ENCODE measurements around the gene FADS3.

DNA sequence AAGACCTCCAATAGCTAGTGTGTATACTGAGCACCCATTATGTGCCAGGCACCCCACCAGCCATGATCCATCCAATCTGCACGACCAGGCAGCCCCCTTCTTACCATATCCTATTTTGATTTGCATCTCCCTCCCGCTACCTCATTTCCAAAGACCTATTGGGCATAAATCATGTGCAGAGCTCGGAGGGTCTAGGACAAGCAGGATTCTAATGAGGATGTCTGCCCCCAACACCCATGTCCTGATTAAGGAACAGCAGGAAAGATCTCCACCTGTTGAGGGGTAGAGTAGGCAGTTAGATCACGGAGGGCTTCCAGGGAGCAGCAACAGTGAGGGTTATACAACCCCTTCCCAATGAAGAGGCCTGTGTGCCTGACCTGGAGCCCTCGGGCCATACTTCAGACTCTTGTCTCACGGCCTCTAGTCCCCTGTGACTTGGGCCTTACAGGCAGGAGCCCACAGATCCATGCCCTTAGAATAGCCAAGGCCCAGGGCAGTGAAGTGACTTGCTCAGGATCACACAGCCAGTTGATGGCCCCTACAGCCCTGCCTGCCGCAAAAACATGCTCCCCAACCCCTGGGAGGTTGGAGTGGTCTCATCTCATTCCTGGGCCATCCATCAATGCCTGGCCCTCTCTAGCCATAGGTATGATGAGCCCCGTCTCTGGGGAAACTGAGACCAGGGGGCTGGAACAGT lies 22.5 kb upstream of the FADS3 start:
- TF ChIP-seq ZFP3 (CRISPR knock-in tag; IDR thresholded peaks at IDR 0.05) (no peak), RARB (CRISPR knock-in tag; IDR thresholded peaks at IDR 0.05) (no peak), TSHZ2 (CRISPR knock-in tag; IDR thresholded peaks at IDR 0.05) (no peak), TOX (CRISPR knock-in tag; IDR thresholded peaks at IDR 0.05; ENCODE audit: borderline replicate concordance) (no peak), ZNF8 (CRISPR knock-in tag; IDR thresholded peaks at IDR 0.05) (no peak), CSDC2 (CRISPR knock-in tag; IDR thresholded peaks at IDR 0.05) (no peak), BACH2 (CRISPR knock-in tag; IDR thresholded peaks at IDR 0.05; ENCODE audit: borderline replicate concordance) (no peak), ZNF565 (CRISPR knock-in tag; conservative IDR thresholded peaks at IDR 0.05; ENCODE audit: low read depth) (no peak), PPARA (CRISPR knock-in tag; IDR thresholded peaks at IDR 0.05; ENCODE audit: borderline replicate concordance) (no peak), ESRRG (CRISPR knock-in tag; IDR thresholded peaks at IDR 0.05) (no peak)
- TF ChIP-seq, protein P1, sequence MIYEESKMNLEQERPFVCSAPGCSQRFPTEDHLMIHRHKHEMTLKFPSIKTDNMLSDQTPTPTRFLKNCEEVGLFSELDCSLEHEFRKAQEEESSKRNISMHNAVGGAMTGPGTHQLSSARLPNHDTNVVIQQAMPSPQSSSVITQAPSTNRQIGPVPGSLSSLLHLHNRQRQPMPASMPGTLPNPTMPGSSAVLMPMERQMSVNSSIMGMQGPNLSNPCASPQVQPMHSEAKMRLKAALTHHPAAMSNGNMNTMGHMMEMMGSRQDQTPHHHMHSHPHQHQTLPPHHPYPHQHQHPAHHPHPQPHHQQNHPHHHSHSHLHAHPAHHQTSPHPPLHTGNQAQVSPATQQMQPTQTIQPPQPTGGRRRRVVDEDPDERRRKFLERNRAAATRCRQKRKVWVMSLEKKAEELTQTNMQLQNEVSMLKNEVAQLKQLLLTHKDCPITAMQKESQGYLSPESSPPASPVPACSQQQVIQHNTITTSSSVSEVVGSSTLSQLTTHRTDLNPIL (CRISPR knock-in tag; IDR thresholded peaks at IDR 0.05; ENCODE audit: low read depth), result no peak
- TF ChIP-seq, protein P2, sequence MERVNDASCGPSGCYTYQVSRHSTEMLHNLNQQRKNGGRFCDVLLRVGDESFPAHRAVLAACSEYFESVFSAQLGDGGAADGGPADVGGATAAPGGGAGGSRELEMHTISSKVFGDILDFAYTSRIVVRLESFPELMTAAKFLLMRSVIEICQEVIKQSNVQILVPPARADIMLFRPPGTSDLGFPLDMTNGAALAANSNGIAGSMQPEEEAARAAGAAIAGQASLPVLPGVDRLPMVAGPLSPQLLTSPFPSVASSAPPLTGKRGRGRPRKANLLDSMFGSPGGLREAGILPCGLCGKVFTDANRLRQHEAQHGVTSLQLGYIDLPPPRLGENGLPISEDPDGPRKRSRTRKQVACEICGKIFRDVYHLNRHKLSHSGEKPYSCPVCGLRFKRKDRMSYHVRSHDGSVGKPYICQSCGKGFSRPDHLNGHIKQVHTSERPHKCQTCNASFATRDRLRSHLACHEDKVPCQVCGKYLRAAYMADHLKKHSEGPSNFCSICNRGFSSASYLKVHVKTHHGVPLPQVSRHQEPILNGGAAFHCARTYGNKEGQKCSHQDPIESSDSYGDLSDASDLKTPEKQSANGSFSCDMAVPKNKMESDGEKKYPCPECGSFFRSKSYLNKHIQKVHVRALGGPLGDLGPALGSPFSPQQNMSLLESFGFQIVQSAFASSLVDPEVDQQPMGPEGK (CRISPR knock-in tag; IDR thresholded peaks at IDR 0.05; ENCODE audit: borderline replicate concordance), result no peak
